OCI-LY7 (cell line): ENCODE data around the gene SNAP91. TPM values are rescaled to one million over a fixed set of nuclear protein-coding genes. Genes with fewer than 3 reads are reported as not detected.

Experiments
- BruUV-seq: library from RNA; stranded (reverse); fragments of 400-500 nt; replicated peaks from 2 replicates; lab custom pipeline; 2021; lab: Mats Ljungman, UMichigan
- CTCF ChIA-PET: fragments of 300-600 bp; sonication (Branson Sonifier 250); formaldehyde crosslinking; loops from one replicate; lab custom pipeline; 2022; ENCODE audit warnings: antibody characterized with exemption; ENCODE audit not compliant: unreplicated experiment; lab: Charles Lee
- POLR2A ChIA-PET: fragments of 300-600 bp; sonication (Branson Sonifier 250); formaldehyde crosslinking; loops from one replicate; lab custom pipeline; 2022; ENCODE audit warnings: antibody characterized with exemption; lab: Charles Lee
- DNase-seq: peaks from one replicate; pipeline ENCODE4 v3.0.0-alpha.2; 2015; ENCODE audit warnings: low spot score
- H2AFZ ChIP-seq: fragments of 200-600 bp; sonication (generic), shearing (Covaris generic); 2 replicates; pipeline ENCODE4 v1.6.1; 2014; ENCODE audit warnings: mild to moderate bottlenecking, antibody characterized with exemption, low read length, moderate library complexity
- H3K27ac ChIP-seq: fragments of 200-600 bp; sonication (generic); 2 replicates; pipeline ENCODE4 v1.5.1; 2014; ENCODE audit warnings: mixed run types, low read depth, mild to moderate bottlenecking, moderate library complexity, low read length, inconsistent platforms; ENCODE audit not compliant: poor library complexity, severe bottlenecking
- H3K36me3 ChIP-seq: fragments of 200-600 bp; sonication (generic); 2 replicates; pipeline ENCODE4 v1.6.1; 2014; ENCODE audit warnings: mild to moderate bottlenecking, antibody characterized with exemption, low read length, moderate library complexity, mixed read lengths; ENCODE audit not compliant: insufficient read depth
- H3K4me1 ChIP-seq: fragments of 200-600 bp; sonication (generic); 2 replicates; pipeline ENCODE4 v1.5.1; 2014; ENCODE audit warnings: mild to moderate bottlenecking, low read length; ENCODE audit not compliant: insufficient read depth, poor library complexity, severe bottlenecking
- H3K4me2 ChIP-seq: fragments of 200-600 bp; sonication (generic); 2 replicates; pipeline ENCODE4 v1.6.1; 2014; ENCODE audit warnings: mild to moderate bottlenecking, low read length
- H3K4me3 ChIP-seq: fragments of 200-600 bp; sonication (generic); 2 replicates; pipeline ENCODE4 v1.5.1; 2014; ENCODE audit warnings: mild to moderate bottlenecking, low read depth, low read length; ENCODE audit not compliant: poor library complexity, severe bottlenecking
- H3K79me2 ChIP-seq: fragments of 200-600 bp; sonication (generic); 2 replicates; pipeline ENCODE4 v1.6.1; 2016; ENCODE audit warnings: low read depth, mild to moderate bottlenecking, low read length, moderate library complexity, mixed read lengths; ENCODE audit not compliant: insufficient read depth
- H3K9me2 ChIP-seq: fragments of 200-600 bp; sonication (generic); 2 replicates; pipeline ENCODE4 v1.6.1; 2016; ENCODE audit warnings: mild to moderate bottlenecking, low read length, mixed read lengths; ENCODE audit not compliant: insufficient read depth
- H3K9me3 ChIP-seq: fragments of 200-600 bp; sonication (generic); 2 replicates; pipeline ENCODE4 v1.6.1; 2014; ENCODE audit warnings: mild to moderate bottlenecking, mixed run types, low read length, mixed read lengths
- H4K20me1 ChIP-seq: fragments of 200-600 bp; sonication (generic); 2 replicates; pipeline ENCODE4 v1.6.1; 2014; ENCODE audit warnings: mild to moderate bottlenecking, antibody characterized with exemption, low read length, moderate library complexity, mixed read lengths; ENCODE audit not compliant: insufficient read depth
- CTCF ChIP-seq: fragments of 200-600 bp; sonication (generic); conservative IDR thresholded peaks from 2 replicates; pipeline ENCODE4 v1.5.1; 2014; ENCODE audit warnings: mild to moderate bottlenecking, antibody characterized with exemption, low read length, moderate library complexity, mixed read lengths
- EZH2phosphoT487 ChIP-seq: fragments of 200-600 bp; sonication (generic); IDR thresholded peaks from 2 replicates; pipeline ENCODE4 v1.6.1; 2018; ENCODE audit warnings: low read depth, borderline replicate concordance, mild to moderate bottlenecking, mixed run types, antibody characterized with exemption, low read length, moderate library complexity, mixed read lengths
- intact Hi-C: fragments of 100-400 bp; cut with micrococcal nuclease; formaldehyde crosslinking; loops from one replicate; pipeline ENCODE4 v1.10.0; 2022; ENCODE audit not compliant: unreplicated experiment
- total RNA-seq, 2 experiments: library from RNA; depleted of rRNA in 1 of 2; stranded (reverse); fragments of >200 nt in 1 of 2; shearing (Covaris generic) in 1 of 2; gene quantifications; 2 replicates each; pipeline ENCODE4 v1.2.3, GENCODE V29; 2014 to 2022

Gene SNAP91
- total RNA-seq, 2 experiments from 2014 or later: not detected

GRCh38 chr6:83613378-83613777 lies 95.5 kb downstream of the SNAP91 start:
- H4K20me1 ChIP-seq: no peaks in the 10 kb centered on the region
- no peak overlapping the region for H3K27ac ChIP-seq
- H3K36me3 ChIP-seq: no peaks in the 10 kb centered on the region
- intact Hi-C loops: loop anchor here (10.0 kb wide), 1 partner anchor 611 kb away; the partner anchor contains the start of gene CEP162
- ChIA-PET POLR2A (no interaction called here), CTCF (no interaction called here)
- no peaks in the 10 kb centered on the region for H3K79me2 ChIP-seq
- DNase-seq: no peak
- TF ChIP-seq CTCF (no peak), EZH2phosphoT487 (no peak)
- H3K4me2 ChIP-seq: no peak overlapping the region
- no peaks in the 10 kb centered on the region for H3K9me3 ChIP-seq
- H3K9me2 ChIP-seq: no peaks in the 10 kb centered on the region
- H3K4me3 ChIP-seq: no peak overlapping the region
- H3K4me1 ChIP-seq: no peaks in the 10 kb centered on the region
- H2AFZ ChIP-seq: no peak overlapping the region
- BruUV-seq: no TSS peak

GRCh38 chr6:83609248-83609647 lies 99.7 kb downstream of the SNAP91 start:
- H3K27ac ChIP-seq: no peak overlapping the region
- H3K79me2 ChIP-seq: no peaks in the 10 kb centered on the region
- no TSS peak for BruUV-seq
- TF ChIP-seq EZH2phosphoT487: no peak
- H3K36me3 ChIP-seq: no peaks in the 10 kb centered on the region
- H3K9me2 ChIP-seq: no peaks in the 10 kb centered on the region
- ChIA-PET POLR2A (interaction anchor here (0.7 kb wide), 1 partner anchor 11 kb away, joined by 3 read pairs; no protein-coding TSS in a partner anchor), CTCF (no interaction called here)
- H3K4me1 ChIP-seq: no peaks in the 10 kb centered on the region
- intact Hi-C loops: no loop called here
- no peaks in the 10 kb centered on the region for H4K20me1 ChIP-seq
- DNase-seq: no peak
- H3K4me2 ChIP-seq: no peak overlapping the region
- no peaks in the 10 kb centered on the region for H3K9me3 ChIP-seq
- no peak overlapping the region for H2AFZ ChIP-seq
- H3K4me3 ChIP-seq: no peak overlapping the region

DNA sequence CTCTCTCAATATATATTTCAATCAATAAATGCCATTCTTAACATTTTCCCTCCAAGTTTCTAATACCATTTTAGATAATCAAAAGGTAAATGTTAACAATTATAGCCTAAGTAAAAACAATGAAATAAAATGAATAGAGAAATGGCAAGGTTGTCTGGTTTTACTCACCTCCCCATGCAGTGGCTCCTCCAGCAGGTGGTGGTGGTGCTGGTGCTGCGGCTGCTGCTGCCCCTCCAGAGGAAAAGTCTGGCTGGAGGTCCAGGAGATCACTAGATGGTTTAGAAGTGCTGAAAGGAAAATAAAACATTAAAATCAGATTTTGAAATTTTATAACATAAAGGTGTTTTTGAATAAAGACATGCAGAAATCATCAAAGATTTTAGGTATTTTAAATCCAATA lies 103.4 kb downstream of the SNAP91 start:
- no TSS peak for BruUV-seq
- Histone ChIP-seq H3K4me2 (no peak overlapping the region), H3K9me2 (no peaks in the 10 kb centered on the region), H3K4me1 (no peaks in the 10 kb centered on the region), H3K36me3 (no peaks in the 10 kb centered on the region), H3K27ac (no peak overlapping the region), H3K79me2 (no peaks in the 10 kb centered on the region), H4K20me1 (no peaks in the 10 kb centered on the region), H2AFZ (no peak overlapping the region), H3K9me3 (no peaks in the 10 kb centered on the region), H3K4me3 (no peak overlapping the region)
- DNase-seq: no peak
- intact Hi-C loops: no loop called here
- ChIA-PET CTCF (no interaction called here), POLR2A (interaction anchor here (0.6 kb wide), 1 partner anchor 1676 kb away, joined by 3 read pairs; no protein-coding TSS in a partner anchor)
- TF ChIP-seq EZH2phosphoT487: no peak
